Measurements from ENCODE around the gene FRMPD3.
A peak's percentile ranks its signal among the peaks of the same experiment; 100 is the strongest.

FRMPD3 gene

DNA sequence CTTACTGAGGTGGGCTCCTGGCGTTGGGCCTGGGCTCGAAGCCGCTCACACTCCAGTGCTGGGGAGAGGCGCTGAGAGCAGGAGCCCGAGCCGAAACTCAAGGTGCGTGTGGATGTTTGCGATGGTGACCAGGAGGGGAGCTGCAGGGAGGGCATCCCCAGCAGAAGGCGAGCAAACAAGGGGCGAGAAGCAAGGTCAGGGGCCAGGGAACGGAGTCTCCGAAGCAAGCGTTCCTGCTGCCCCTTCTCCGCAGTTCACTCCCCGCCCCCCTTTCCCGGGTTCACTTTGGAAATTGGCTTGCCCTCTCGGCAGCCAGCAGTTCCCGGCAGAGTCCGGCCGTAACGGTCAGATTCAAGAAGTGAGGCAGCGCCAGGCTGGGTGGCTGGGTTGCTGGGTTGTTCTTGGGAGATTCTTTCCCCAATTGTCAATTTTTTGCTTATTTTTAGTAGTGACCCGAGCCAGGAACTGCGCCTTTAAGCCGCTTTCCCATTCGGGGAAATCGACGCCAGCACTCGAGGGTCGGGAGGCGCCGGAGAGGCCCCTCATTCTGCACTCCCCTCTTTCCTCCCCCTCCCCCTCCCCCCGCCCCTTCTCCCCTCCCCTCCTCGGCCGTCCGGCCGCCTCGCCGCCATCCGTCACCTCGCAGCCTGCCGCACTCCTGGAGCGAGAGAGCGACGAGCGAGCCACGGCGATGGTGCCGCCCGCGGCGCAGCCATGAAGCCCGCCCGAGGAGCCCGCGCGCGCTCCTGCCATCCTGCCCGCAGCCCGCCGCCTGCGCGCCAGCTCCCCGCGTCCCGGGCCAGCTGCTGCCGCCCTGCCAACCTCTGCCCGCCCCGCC is at the start of gene FRMPD3:
Gene FRMPD3, plus strand, starts transcription at position 655 of the 838 bp plus-strand sequence. CDS start 76,937 bp downstream, outside the sequence.
- DNase-seq (ENCODE audit: low read depth in 2 of 2), result no peak
- peak within 1 kb of the TSS; percentile 24 to 25 for H3K4me3 ChIP-seq (replicated peaks in 1 of 2; ENCODE audit: low read depth in 2 of 2, low read length in 2 of 2)
- no peak for TF ChIP-seq CTCF (IDR thresholded peaks at IDR 0.05; ENCODE audit: low read depth, low read length)

DNA sequence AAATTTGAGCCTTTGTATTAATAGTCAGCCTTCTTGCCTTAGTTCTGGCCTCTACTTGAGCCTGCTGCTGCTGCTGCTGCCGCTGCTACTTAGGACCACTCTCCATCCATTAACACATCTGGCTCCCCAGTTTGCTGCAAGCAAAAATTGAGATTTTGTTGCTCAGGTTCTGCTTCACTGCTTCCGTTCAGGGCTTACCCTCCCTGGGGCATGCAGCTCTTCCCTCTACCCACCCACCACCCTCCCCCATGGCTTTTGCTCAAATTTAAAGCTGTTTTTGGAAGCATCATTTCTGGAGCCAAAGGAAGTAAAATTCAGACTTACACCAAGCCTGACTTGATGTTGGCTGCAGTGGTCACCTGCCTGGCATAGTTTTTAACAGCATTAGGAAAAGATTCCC is 28.9 kb upstream of the FRMPD3 start:
- no peak for TF ChIP-seq CTCF (IDR thresholded peaks at IDR 0.05; ENCODE audit: low read depth, low read length)
- no peak for DNase-seq (ENCODE audit: low read depth in 2 of 2)
- no peak overlapping the region for H3K4me3 ChIP-seq (replicated peaks in 1 of 2; ENCODE audit: low read depth in 2 of 2, low read length in 2 of 2)

DNA sequence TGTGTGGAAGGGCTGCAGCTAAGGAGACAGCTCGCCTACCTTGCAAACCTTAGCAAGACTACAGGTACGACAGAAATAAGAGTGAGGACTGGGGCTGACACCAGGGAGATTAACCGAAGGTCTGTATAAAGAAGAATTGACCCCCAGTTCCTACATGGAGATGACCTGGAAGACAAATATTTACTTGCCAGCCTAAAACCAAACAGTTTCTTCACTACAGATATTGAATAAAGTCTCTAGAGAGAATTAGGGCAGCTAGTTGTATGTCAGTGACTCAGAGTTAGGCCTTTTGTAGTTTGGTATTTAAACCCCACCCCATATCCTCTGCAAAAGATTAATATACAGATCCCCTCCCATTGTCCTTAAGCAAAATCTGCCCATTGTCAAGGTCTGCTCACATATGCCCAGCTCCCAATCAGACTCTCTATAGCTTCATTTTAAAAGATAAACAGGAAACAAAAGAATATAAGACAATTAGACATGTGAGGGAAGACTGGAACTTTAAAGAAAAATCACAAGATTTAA is 28.1 kb upstream of the FRMPD3 start:
- DNase-seq (ENCODE audit: low read depth in 2 of 2), result no peak
- TF ChIP-seq CTCF (IDR thresholded peaks at IDR 0.05; ENCODE audit: low read depth, low read length), result no peak
- H3K4me3 ChIP-seq (replicated peaks in 1 of 2; ENCODE audit: low read depth in 2 of 2, low read length in 2 of 2), result no peak overlapping the region

DNA sequence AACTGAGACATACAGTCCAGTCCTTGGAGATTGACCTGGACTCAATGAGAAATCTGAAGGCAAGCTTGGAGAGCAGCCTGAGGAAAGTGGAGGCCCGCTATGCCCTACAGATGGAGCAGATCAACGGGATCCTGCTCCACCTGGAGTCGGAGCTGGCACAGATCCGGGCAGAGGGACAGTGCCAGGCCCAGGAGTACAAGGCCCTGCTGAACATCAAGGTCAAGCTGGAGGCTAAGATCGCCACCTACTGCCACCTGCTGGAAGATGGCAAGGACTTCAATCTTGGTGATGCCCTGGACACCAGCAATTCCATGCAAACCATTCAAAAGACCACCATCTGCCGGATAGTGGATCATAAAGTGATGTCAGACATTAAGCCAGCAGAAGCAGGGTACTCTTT is 20.4 kb upstream of the FRMPD3 start:
- no peak overlapping the region for H3K4me3 ChIP-seq (replicated peaks in 1 of 2; ENCODE audit: low read depth in 2 of 2, low read length in 2 of 2)
- DNase-seq (ENCODE audit: low read depth in 2 of 2), result peak; percentile 30 to 47
- peak; percentile 45 for TF ChIP-seq CTCF (IDR thresholded peaks at IDR 0.05; ENCODE audit: low read depth, low read length)

GRCh38 chrX:107440187-107440586 is 9.3 kb upstream of the FRMPD3 start:
- no peak for DNase-seq (ENCODE audit: low read depth in 2 of 2)
- no peak for TF ChIP-seq CTCF (IDR thresholded peaks at IDR 0.05; ENCODE audit: low read depth, low read length)
- no peak overlapping the region for H3K4me3 ChIP-seq (replicated peaks in 1 of 2; ENCODE audit: low read depth in 2 of 2, low read length in 2 of 2)

- no peak for TF ChIP-seq CTCF (IDR thresholded peaks at IDR 0.05; ENCODE audit: low read depth, low read length)
- DNase-seq (ENCODE audit: low read depth in 2 of 2), result no peak
Observed at GRCh38 chrX:107440692-107441091, 8.8 kb upstream of the FRMPD3 start.

More at GRCh38 chrX:107440692-107441091, 8.8 kb upstream of the FRMPD3 start:
- H3K4me3 ChIP-seq (replicated peaks in 1 of 2; ENCODE audit: low read depth in 2 of 2, low read length in 2 of 2), result no peak overlapping the region

Data from cardiac fibroblast (primary cell).